Uterus (tissue), 2 donors: ENCODE results near the gene HNRNPM.

Experiments
- POLR2A ChIP-seq, 2 donors: fragments of 450-650 bp; IDR thresholded peaks; one replicate each; pipeline ENCODE4 v1.6.1; 2016; ENCODE audit warnings: antibody characterized with exemption in 2 of 2, mild to moderate bottlenecking in 1 of 2, moderate library complexity in 1 of 2
- TF ChIP-seq, protein P1 (sequence below), 4 experiments: fragments of 200-600 bp in 2 of 4; fragments of 450-650 bp in 2 of 4; sonication (generic) in 2 of 4; IDR thresholded peaks; one replicate each; pipeline ENCODE4 v1.5.1; 2016 to 2019; ENCODE audit warnings: antibody characterized with exemption in 4 of 4, mild to moderate bottlenecking in 2 of 4, moderate library complexity in 1 of 4

DNA sequence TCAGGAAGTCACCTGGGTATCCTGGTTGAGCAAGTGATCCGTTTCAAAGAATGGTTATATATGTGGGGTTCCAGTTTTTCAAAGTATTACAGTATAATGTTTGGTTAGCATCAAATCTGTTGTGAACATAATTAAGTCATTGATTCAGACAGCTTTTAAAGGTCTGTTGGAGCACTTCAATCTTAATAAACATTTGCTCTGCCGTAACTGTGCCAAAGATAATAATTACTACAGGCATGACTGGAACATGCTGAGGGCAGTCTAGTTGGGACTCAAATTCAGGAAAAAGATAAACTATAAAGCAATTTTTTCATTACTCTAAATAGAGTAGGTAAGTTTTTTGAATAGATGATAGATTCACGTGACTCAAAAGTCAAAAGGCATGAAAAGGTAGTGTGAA lies 23.3 kb downstream of the HNRNPM start:
- TF ChIP-seq, protein P1, sequence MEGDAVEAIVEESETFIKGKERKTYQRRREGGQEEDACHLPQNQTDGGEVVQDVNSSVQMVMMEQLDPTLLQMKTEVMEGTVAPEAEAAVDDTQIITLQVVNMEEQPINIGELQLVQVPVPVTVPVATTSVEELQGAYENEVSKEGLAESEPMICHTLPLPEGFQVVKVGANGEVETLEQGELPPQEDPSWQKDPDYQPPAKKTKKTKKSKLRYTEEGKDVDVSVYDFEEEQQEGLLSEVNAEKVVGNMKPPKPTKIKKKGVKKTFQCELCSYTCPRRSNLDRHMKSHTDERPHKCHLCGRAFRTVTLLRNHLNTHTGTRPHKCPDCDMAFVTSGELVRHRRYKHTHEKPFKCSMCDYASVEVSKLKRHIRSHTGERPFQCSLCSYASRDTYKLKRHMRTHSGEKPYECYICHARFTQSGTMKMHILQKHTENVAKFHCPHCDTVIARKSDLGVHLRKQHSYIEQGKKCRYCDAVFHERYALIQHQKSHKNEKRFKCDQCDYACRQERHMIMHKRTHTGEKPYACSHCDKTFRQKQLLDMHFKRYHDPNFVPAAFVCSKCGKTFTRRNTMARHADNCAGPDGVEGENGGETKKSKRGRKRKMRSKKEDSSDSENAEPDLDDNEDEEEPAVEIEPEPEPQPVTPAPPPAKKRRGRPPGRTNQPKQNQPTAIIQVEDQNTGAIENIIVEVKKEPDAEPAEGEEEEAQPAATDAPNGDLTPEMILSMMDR (IDR thresholded peaks at IDR 0.05) = no peak
- TF ChIP-seq POLR2A (IDR thresholded peaks at IDR 0.05) = no peak
